Measurements from ENCODE around the gene PFDN1.

DNA sequence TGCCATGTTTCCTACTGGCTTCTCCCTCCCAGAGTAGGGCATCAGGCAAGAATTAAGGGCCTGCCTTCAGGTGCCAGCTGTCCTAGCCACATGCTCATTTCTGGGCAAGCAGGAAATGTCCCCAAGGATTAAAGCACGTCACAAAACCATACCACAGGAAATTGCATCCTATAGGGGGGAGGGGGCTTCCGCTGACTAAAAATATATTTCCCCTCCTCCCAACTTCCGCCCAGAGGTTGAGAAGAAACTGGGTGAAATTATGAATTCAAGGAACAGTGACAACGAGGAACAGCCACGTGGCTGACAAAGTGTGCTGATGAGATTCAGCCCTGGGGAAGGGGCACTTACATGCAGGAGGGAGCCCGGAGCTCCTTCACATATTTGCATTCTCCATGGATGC, 39.4 kb upstream of the PFDN1 start:
- no peak for TF ChIP-seq POLR2A (IDR thresholded peaks at IDR 0.05)
- TF ChIP-seq, protein P1, sequence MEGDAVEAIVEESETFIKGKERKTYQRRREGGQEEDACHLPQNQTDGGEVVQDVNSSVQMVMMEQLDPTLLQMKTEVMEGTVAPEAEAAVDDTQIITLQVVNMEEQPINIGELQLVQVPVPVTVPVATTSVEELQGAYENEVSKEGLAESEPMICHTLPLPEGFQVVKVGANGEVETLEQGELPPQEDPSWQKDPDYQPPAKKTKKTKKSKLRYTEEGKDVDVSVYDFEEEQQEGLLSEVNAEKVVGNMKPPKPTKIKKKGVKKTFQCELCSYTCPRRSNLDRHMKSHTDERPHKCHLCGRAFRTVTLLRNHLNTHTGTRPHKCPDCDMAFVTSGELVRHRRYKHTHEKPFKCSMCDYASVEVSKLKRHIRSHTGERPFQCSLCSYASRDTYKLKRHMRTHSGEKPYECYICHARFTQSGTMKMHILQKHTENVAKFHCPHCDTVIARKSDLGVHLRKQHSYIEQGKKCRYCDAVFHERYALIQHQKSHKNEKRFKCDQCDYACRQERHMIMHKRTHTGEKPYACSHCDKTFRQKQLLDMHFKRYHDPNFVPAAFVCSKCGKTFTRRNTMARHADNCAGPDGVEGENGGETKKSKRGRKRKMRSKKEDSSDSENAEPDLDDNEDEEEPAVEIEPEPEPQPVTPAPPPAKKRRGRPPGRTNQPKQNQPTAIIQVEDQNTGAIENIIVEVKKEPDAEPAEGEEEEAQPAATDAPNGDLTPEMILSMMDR (IDR thresholded peaks at IDR 0.05) = no peak

All from testis (tissue), 2 donors.